HepG2 (cell line): ENCODE measurements around the gene DDR1.

Experiments
- CBX5 ChIP-seq: sonication (generic); formaldehyde crosslinking; IDR thresholded peaks from 2 replicates; pipeline ENCODE4 v1.4.0; 2020; ENCODE audit warnings: missing genetic modification reagents, borderline replicate concordance
- CC2D1A ChIP-seq: sonication (generic); formaldehyde crosslinking; IDR thresholded peaks from 2 replicates; pipeline ENCODE4 v1.8.1; 2023; ENCODE audit warnings: mild to moderate bottlenecking, missing genetic modification reagents
- CTCF ChIP-seq: sonication (generic); formaldehyde crosslinking; IDR thresholded peaks from 2 replicates; pipeline ENCODE4 v1.5.0; 2020; ENCODE audit warnings: mild to moderate bottlenecking, missing genetic modification reagents, moderate library complexity
- EP300 ChIP-seq, 3 experiments: sonication (generic) in 1 of 3; formaldehyde crosslinking in 1 of 3; IDR thresholded peaks; 2 replicates each; pipeline versions ENCODE4 v1.5.1 to v1.6.1; 2011 to 2020; ENCODE audit warnings: low read depth in 2 of 3, low read length in 2 of 3, borderline replicate concordance in 1 of 3, improper control_type of control experiment in 1 of 3, mild to moderate bottlenecking in 1 of 3, missing genetic modification reagents in 1 of 3, moderate library complexity in 1 of 3
- GRHL1 ChIP-seq: sonication (generic); formaldehyde crosslinking; conservative IDR thresholded peaks from 2 replicates; pipeline ENCODE4 v1.8.0; 2022; ENCODE audit warnings: missing genetic modification reagents
- KMT2A ChIP-seq: sonication (generic); formaldehyde crosslinking; IDR thresholded peaks from 2 replicates; pipeline ENCODE4 v1.4.0; 2020; ENCODE audit warnings: missing genetic modification reagents
- NR2F6 ChIP-seq, 2 experiments: IDR thresholded peaks; 2 replicates each; pipeline ENCODE4 v1.6.1; 2016; ENCODE audit warnings: antibody characterized with exemption in 1 of 2, mild to moderate bottlenecking in 1 of 2
- POLR2A ChIP-seq, 2 experiments: IDR thresholded peaks; 2 replicates each; pipeline ENCODE4 v1.6.1; 2011; ENCODE audit warnings: low read depth in 2 of 2, low read length in 2 of 2, mild to moderate bottlenecking in 1 of 2, moderate library complexity in 1 of 2; ENCODE audit not compliant: insufficient read depth in 1 of 2
- RAD21 ChIP-seq: fragments of 450-650 bp; formaldehyde crosslinking; IDR thresholded peaks from 2 replicates; pipeline ENCODE4 v1.5.0; 2020; ENCODE audit warnings: mild to moderate bottlenecking
- TAF1 ChIP-seq: sonication (generic); formaldehyde crosslinking; IDR thresholded peaks from 2 replicates; pipeline ENCODE4 v1.4.0; 2020; ENCODE audit warnings: missing genetic modification reagents
- ZFP41 ChIP-seq: sonication (generic); formaldehyde crosslinking; IDR thresholded peaks from 2 replicates; pipeline ENCODE4 v1.4.0; 2020; ENCODE audit warnings: mild to moderate bottlenecking, missing genetic modification reagents, borderline replicate concordance
- ZNF180 ChIP-seq: sonication (generic); formaldehyde crosslinking; IDR thresholded peaks from 2 replicates; pipeline ENCODE4 v1.4.0; 2020; ENCODE audit warnings: low read depth, missing genetic modification reagents, borderline replicate concordance
- ZSCAN30 ChIP-seq: sonication (generic); formaldehyde crosslinking; IDR thresholded peaks from 2 replicates; pipeline ENCODE4 v1.5.0; 2020; ENCODE audit warnings: mild to moderate bottlenecking, missing genetic modification reagents
- TF ChIP-seq, protein P1 (sequence below): sonication (generic); formaldehyde crosslinking; IDR thresholded peaks from 2 replicates; pipeline ENCODE4 v1.8.0; 2022; ENCODE audit warnings: mild to moderate bottlenecking, missing genetic modification reagents; ENCODE audit not compliant: insufficient replicate concordance

GRCh38 chr6:30845183-30845582 is 39.1 kb upstream of the DDR1 start:
- TF ChIP-seq EP300 (IDR thresholded peaks at IDR 0.05; ENCODE audit: low read depth in 2 of 2, low read length in 2 of 2), result no peak
- no peak for TF ChIP-seq EP300 (CRISPR knock-in tag; IDR thresholded peaks at IDR 0.05; ENCODE audit: borderline replicate concordance)
- no peak for TF ChIP-seq ZNF180 (CRISPR knock-in tag)
- TF ChIP-seq RAD21 (CRISPR knock-in tag), result no peak
- TF ChIP-seq ZSCAN30 (CRISPR knock-in tag), result no peak
- TF ChIP-seq GRHL1 (CRISPR knock-in tag), result no peak
- TF ChIP-seq NR2F6 (IDR thresholded peaks at IDR 0.05), result no peak
- TF ChIP-seq NR2F6 (CRISPR knock-in tag; IDR thresholded peaks at IDR 0.05), result no peak
- TF ChIP-seq POLR2A (IDR thresholded peaks at IDR 0.05; ENCODE audit: insufficient read depth in 1 of 2, low read depth in 2 of 2, low read length in 2 of 2), result no peak
- no peak for TF ChIP-seq CC2D1A (CRISPR knock-in tag)
- no peak for TF ChIP-seq TAF1
- no peak for TF ChIP-seq CTCF (CRISPR knock-in tag)
- no peak for TF ChIP-seq CBX5 (CRISPR knock-in tag)
- TF ChIP-seq KMT2A (CRISPR knock-in tag), result no peak
- TF ChIP-seq, protein P1, sequence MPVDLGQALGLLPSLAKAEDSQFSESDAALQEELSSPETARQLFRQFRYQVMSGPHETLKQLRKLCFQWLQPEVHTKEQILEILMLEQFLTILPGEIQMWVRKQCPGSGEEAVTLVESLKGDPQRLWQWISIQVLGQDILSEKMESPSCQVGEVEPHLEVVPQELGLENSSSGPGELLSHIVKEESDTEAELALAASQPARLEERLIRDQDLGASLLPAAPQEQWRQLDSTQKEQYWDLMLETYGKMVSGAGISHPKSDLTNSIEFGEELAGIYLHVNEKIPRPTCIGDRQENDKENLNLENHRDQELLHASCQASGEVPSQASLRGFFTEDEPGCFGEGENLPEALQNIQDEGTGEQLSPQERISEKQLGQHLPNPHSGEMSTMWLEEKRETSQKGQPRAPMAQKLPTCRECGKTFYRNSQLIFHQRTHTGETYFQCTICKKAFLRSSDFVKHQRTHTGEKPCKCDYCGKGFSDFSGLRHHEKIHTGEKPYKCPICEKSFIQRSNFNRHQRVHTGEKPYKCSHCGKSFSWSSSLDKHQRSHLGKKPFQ, result no peak
- TF ChIP-seq ZFP41 (CRISPR knock-in tag), result no peak
